HG03045 (cell line): ENCODE data around the gene CRYBB2.
"Not testable (repeated sequence)": the region's sequence is repeated elsewhere in the genome, so short reads cannot be mapped to it uniquely, and the experiment has no call there.

Experiments
- ATAC-seq: cut with Tn5 transposase; IDR thresholded peaks from one replicate; pipeline ENCODE4 v1.9.1; 2021; ENCODE audit warnings: mild to moderate bottlenecking, moderate library complexity; ENCODE audit not compliant: unreplicated experiment

CRYBB2 gene

GRCh38 chr22:25232301-25232700 lies 12.9 kb downstream of the CRYBB2 start:
- ATAC-seq: no peak

- ATAC-seq: not testable (repeated sequence)
Observed at GRCh38 chr22:25233706-25234105, 14.3 kb downstream of the CRYBB2 start.

- no peak for ATAC-seq
Observed at GRCh38 chr22:25235547-25236290, 16.3 kb downstream of the CRYBB2 start.

- ATAC-seq: no peak
Observed at GRCh38 chr22:25236417-25236816, 17.0 kb downstream of the CRYBB2 start.

- no peak for ATAC-seq
Observed at GRCh38 chr22:25237503-25237902, 18.1 kb downstream of the CRYBB2 start.

GRCh38 chr22:25238058-25238457 lies 18.6 kb downstream of the CRYBB2 start:
- not testable (repeated sequence) for ATAC-seq

- not testable (repeated sequence) for ATAC-seq
Observed at GRCh38 chr22:25255169-25255568, 35.7 kb downstream of the CRYBB2 start.

GRCh38 chr22:25267567-25267966 lies 48.1 kb downstream of the CRYBB2 start:
- ATAC-seq: not testable (repeated sequence)

- ATAC-seq: not testable (repeated sequence)
Observed at GRCh38 chr22:25268902-25269301, 49.5 kb downstream of the CRYBB2 start.

GRCh38 chr22:25270061-25270460 lies 50.6 kb downstream of the CRYBB2 start:
- ATAC-seq: not testable (repeated sequence)

- ATAC-seq: not testable (repeated sequence)
Observed at GRCh38 chr22:25273231-25273630, 53.8 kb downstream of the CRYBB2 start.

- ATAC-seq: not testable (repeated sequence)
Observed at GRCh38 chr22:25273928-25274327, 54.5 kb downstream of the CRYBB2 start.

- ATAC-seq: not testable (repeated sequence)
Observed at GRCh38 chr22:25280118-25280517, 60.7 kb downstream of the CRYBB2 start.
